Endometrial microvascular endothelial cells (primary cell): ENCODE results near the gene SH3RF2. TPM values are rescaled to one million over a fixed set of nuclear protein-coding genes. Genes with fewer than 3 reads are reported as not detected.
"Not testable (repeated sequence)": the region's sequence is repeated elsewhere in the genome, so short reads cannot be mapped to it uniquely, and the experiment has no call there.

Experiments
- in situ Hi-C: cut with HindIII; loops from 2 replicates; pipeline ENCODE4 v1.10.0; 2017; ENCODE audit warnings: low sequenced_read_pairs, low pct_unique_long_range_greater_than_20kb; ENCODE audit errors: inconsistent ontology term
- total RNA-seq: library from RNA; depleted of rRNA; stranded (reverse); fragments of >200 nt; gene quantifications from one replicate; pipeline ENCODE4 v1.2.3, GENCODE V29; 2015; ENCODE audit errors: inconsistent ontology term

The SH3RF2 gene
- total RNA-seq: 0.65 TPM

DNA sequence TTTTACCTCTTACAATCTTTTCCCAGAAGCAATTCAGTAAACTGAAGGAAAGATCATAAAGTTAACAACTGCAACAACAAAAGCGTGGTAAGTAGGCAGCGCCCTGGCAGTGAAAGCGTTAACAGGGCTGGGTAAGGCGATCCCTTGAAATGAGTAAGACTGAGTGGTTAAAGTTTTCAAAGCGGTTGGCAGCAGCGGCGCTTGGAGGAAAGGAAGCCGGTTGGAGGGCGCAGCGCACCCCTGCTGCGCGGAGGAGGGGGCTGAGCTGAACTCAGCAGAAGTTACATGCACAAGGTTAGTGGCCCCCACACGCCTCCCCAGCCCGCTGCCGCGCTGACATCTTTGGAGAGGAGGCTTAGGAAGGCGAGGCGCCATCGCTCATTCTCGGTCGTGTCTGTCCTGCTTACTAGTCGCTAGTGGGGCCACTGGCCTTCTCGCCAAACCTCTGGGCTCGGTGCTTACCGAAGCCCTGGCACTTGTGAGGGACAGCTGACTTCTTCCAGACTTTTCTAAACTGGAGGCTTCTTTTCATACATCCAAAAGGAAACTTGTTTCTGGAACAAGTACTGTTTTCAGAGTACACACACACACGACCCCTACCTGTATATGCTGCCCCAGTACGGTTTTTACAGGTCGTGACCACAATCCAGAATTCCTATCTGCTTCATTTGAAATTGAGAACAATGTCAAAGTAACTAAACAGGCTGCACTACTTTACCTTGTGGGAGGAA is at the start of gene SH3RF2:
Gene SH3RF2 (plus strand): TSS at position 178 of the 731 bp plus-strand sequence. CDS start 1,351 bp downstream, outside the sequence.
- in situ Hi-C loops: no loop called here

GRCh38 chr5:145887217-145887616 is 49.2 kb upstream of the SH3RF2 start:
- in situ Hi-C loops: no loop called here

DNA sequence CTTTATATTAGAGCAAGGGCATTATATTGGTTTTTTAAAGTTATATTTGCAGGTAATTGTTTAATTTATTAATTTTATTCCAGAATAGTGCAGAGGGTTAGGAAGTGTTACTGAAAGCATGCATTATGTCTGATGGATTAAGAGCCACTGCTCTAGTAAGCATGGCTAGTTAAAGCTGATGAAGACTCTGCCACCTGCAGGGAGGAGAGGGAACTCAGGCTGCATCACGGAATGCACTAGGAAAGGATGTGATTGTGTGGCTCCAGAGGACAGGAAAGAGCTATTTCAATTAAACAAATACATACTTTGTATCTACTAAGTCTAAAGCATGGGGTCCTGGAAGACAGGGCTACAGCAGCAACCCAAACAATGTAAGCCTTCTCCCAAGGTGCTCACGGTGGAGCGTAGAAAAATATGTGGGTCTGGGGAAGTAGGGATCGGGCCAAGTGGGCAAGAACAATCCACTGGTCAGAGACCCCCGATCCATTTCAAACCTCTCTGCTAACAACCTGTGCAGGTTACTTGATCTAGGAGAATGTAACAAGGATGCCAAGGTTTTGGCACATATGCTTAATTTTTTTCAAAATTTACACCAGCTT is 48.3 kb upstream of the SH3RF2 start:
- in situ Hi-C loops: no loop called here

DNA sequence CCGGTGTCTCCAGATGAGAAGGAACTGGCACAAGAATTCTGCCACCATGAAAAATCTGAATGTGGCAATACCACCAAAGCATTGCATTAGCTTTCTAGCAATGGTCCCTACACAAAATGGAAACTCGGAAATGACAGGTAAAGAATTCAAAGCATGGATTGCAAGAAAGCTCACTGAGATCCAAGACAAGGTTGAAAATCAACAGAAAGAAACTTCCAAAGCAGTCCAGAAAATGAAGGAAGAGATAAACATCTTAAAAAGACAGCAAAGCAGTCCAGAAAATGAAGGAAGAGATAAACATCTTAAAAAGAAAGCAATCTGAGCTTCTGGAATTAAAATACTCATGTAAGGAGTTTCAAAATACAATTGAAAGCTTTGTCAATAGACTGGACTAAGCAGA is 46.8 kb upstream of the SH3RF2 start:
- in situ Hi-C loops: no loop called here

GRCh38 chr5:145891378-145891777 is 45.0 kb upstream of the SH3RF2 start:
- in situ Hi-C loops: not testable (repeated sequence)

DNA sequence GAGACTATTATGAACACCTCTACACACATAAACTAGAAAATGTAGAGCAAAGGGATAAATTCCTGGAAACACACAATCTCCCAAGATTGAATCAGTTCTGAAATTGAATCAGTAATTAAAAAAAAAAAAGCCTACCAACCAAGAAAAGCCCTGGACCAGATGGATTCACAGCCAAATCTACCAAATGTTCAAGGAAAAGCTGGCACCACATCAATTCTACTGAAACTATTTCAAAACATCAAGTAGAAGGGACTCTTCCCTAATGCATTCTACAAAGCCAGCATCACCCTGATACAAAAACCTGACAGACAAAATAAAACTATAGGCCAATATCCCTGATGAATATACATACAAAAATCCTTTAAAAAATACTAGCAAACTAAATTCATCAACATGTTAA is 38.2 kb upstream of the SH3RF2 start:
- in situ Hi-C loops: no loop called here

DNA sequence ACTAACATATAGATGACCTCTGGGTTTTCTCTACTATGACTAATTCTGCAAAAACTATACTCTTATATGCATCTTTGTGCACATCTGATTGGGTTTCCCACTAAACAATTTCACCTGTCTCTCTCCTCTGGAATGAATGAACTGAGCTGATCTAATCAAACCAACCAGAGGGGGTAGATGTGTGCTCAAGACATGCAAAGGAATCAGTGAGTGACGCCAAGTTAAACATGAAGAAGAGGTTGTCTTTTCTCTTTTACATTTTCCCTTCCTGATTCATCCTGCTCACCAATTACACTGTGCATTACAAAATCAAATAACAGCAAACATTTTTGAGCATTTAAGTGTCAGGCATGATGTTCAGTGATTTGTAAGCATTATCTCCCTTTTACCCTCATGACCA is 34.0 kb upstream of the SH3RF2 start:
- in situ Hi-C loops: no loop called here

- in situ Hi-C loops: no loop called here
Observed at GRCh38 chr5:145903113-145903512, 33.3 kb upstream of the SH3RF2 start.

GRCh38 chr5:145903867-145904266 is 32.5 kb upstream of the SH3RF2 start:
- in situ Hi-C loops: no loop called here

GRCh38 chr5:145904743-145905142 is 31.6 kb upstream of the SH3RF2 start:
- in situ Hi-C loops: no loop called here

DNA sequence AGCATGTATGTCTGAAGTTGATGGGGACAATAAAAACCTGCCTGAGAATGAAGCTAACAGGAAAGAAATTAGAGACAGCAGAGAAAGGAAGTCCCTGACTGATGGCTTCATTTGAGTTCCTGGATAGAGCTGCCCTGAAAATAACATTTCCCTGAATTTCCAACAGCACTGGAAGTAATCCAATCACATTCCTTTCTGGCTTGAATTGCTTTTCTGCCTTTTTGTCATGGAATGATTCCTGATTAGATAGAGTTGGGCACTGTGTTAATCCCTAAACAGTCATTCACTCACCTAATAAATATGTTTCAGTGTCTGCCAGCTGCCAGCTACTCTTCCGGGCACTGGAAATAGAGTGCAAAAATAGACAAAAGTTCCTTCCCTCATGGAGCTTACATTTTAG is 30.0 kb upstream of the SH3RF2 start:
- in situ Hi-C loops: no loop called here

GRCh38 chr5:145908206-145908960 is 28.0 kb upstream of the SH3RF2 start:
- in situ Hi-C loops: no loop called here

GRCh38 chr5:145911164-145911563 is 25.2 kb upstream of the SH3RF2 start:
- in situ Hi-C loops: no loop called here

DNA sequence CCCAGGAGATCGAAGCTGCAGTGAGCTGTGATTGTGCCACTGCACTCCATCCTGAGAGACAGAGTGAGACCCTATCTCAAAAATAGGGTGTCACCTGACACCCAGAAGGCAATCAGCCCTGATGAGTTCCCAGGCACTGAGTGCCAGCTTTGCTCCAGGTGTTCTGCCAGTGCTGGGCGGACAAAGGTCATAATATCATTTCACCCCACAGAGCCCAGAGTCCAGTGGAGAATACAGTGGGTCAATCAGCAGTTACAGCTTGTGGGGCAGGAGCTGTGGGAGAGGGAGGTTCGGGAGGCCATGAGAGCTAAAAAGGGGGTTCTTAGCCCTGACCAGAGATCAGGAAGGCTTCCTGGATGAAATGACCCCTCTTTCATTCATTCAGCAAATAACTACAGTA is 24.4 kb upstream of the SH3RF2 start:
- in situ Hi-C loops: no loop called here

GRCh38 chr5:145912594-145912993 is 23.8 kb upstream of the SH3RF2 start:
- in situ Hi-C loops: no loop called here

DNA sequence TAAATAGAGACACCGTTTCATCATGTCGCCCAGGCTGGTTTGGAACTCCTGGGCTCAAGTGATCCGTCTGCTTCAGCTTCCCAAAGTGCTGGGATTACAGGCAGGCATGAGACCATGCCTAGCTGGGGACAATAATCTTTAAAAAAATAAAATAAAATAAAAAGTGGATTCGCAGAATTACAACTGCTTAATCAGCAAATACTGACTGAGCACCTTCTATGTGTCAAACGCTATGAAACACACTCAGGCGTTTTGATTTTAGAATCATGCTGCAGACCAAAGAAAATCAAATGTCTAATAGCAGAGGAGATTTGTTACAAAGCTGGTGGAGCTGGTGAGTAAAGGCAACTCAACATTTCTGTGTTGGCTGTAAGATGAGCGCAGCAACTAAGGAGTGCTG is 22.7 kb upstream of the SH3RF2 start:
- in situ Hi-C loops: no loop called here

GRCh38 chr5:145915970-145916638 is 20.3 kb upstream of the SH3RF2 start:
- in situ Hi-C loops: no loop called here

- in situ Hi-C loops: no loop called here
Observed at GRCh38 chr5:145917288-145917687, 19.1 kb upstream of the SH3RF2 start.

DNA sequence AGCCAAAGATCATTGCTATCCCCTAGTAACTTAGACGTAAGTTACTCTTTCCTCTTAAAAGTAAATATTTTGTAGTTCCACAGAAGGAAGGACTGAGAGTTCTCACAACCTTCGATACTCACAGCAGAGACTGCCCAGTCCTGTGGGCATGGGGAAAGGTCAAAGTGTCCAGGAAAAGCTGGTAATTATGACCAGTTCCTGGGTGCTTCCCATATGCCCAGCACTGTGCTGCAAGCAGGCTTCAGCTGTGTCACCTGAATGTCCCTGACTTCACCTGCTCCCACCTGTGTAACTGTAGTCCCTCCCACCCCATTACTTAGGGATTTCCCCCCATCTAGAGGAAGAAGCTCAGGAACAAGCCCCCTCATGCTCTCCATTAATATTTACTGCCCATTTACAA is 18.0 kb upstream of the SH3RF2 start:
- in situ Hi-C loops: no loop called here
